H1 (cell line): ENCODE results near the gene ZDHHC11B. TPM values are rescaled to one million over a fixed set of nuclear protein-coding genes. Genes with fewer than 3 reads are reported as not detected.

Experiments
- CTCF ChIA-PET: fragments of 300-600 bp; sonication (Branson Sonifier 250); formaldehyde crosslinking; loops from one replicate; lab custom pipeline; 2021; ENCODE audit not compliant: partially characterized antibody; lab: Charles Lee
- POLR2A ChIA-PET: fragments of 300-600 bp; sonication (Branson Sonifier 250); formaldehyde crosslinking; loops from one replicate; lab custom pipeline; 2021; ENCODE audit warnings: inconsistent platforms; ENCODE audit not compliant: partially characterized antibody; lab: Charles Lee
- DNase-seq, 2 experiments: peaks; one replicate each; pipeline versions ENCODE4 v3.0.0 to v3.0.0-alpha.2; 2010 to 2022; ENCODE audit warnings: low spot score in 2 of 2, low read depth in 1 of 2, mixed read lengths in 1 of 2
- FAIRE-seq: peaks from 2 replicates; lab custom pipeline; 2011; peaks lifted over from hg19 to GRCh38; lab: Jason Lieb, UNC
- H2AFZ ChIP-seq: 2 replicates; pipeline ENCODE4 v1.8.1; 2012; ENCODE audit warnings: low read length, inconsistent platforms
- H2AK5ac ChIP-seq: 2 replicates; pipeline ENCODE4 v1.6.1; 2013; ENCODE audit warnings: low read depth, low read length
- H2BK120ac ChIP-seq: replicated peaks from 2 replicates; pipeline ENCODE3; 2013; ENCODE audit warnings: low read depth, low read length, inconsistent platforms
- H2BK12ac ChIP-seq: 2 replicates; pipeline ENCODE4 v1.6.1; 2013; ENCODE audit warnings: low read depth, low read length
- H2BK15ac ChIP-seq: 2 replicates; pipeline ENCODE4 v1.6.1; 2013; ENCODE audit warnings: low read length
- H2BK20ac ChIP-seq: 2 replicates; pipeline ENCODE4 v1.6.1; 2013; ENCODE audit warnings: low read length
- H2BK5ac ChIP-seq: 2 replicates; pipeline ENCODE4 v1.6.1; 2013; ENCODE audit warnings: low read depth, low read length
- H3K14ac ChIP-seq: 2 replicates; pipeline ENCODE4 v1.6.1; 2013; ENCODE audit warnings: inconsistent platforms; ENCODE audit not compliant: insufficient read length
- H3K18ac ChIP-seq: 2 replicates; pipeline ENCODE4 v1.6.1; 2013; ENCODE audit warnings: low read length; ENCODE audit errors: extremely low read depth
- H3K23ac ChIP-seq: 2 replicates; pipeline ENCODE4 v1.6.1; 2013; ENCODE audit warnings: inconsistent platforms; ENCODE audit not compliant: insufficient read length
- H3K23me2 ChIP-seq: 2 replicates; pipeline ENCODE4 v1.6.1; 2013; ENCODE audit warnings: low read depth, low read length
- H3K27ac ChIP-seq: 2 replicates; pipeline ENCODE4 v1.6.1; 2011; ENCODE audit warnings: low read depth, low read length, inconsistent platforms
- H3K27me3 ChIP-seq, 4 experiments: replicated peaks in 1 of 4; 1 replicate in 1 of 4; 2 replicates in 3 of 4; pipeline versions ENCODE4 v1.6.1 to v1.8.1; 2011 to 2013; ENCODE audit warnings: low read length in 3 of 4, mild to moderate bottlenecking in 3 of 4, inconsistent platforms in 2 of 4, mixed read lengths in 2 of 4, moderate library complexity in 1 of 4; ENCODE audit not compliant: control insufficient read depth in 3 of 4, insufficient read depth in 3 of 4; ENCODE audit errors: extremely low read depth in 1 of 4
- H3K36me3 ChIP-seq, 4 experiments: 2 replicates each; pipeline versions ENCODE4 v1.6.1 to v1.8.1; 2011 to 2013; ENCODE audit warnings: mild to moderate bottlenecking in 4 of 4, low read length in 3 of 4, moderate library complexity in 2 of 4, control low read depth in 1 of 4, inconsistent platforms in 1 of 4; ENCODE audit not compliant: insufficient read depth in 4 of 4, control insufficient read depth in 2 of 4
- H3K4ac ChIP-seq: replicated peaks from 2 replicates; pipeline ENCODE3; 2013; ENCODE audit warnings: low read length, low read depth, mixed read lengths, inconsistent platforms; ENCODE audit not compliant: insufficient read length
- H3K4me1 ChIP-seq, 4 experiments: replicated peaks in 1 of 4; 1 replicate in 1 of 4; 2 replicates in 3 of 4; pipeline versions ENCODE4 v1.6.1 to v1.8.1; 2011 to 2013; ENCODE audit warnings: low read length in 3 of 4, inconsistent platforms in 2 of 4, mixed read lengths in 1 of 4; ENCODE audit not compliant: insufficient read depth in 4 of 4, control insufficient read depth in 3 of 4
- H3K4me2 ChIP-seq, 2 experiments: 2 replicates each; pipeline versions ENCODE4 v1.6.1 to v1.8.1; 2011 to 2013; ENCODE audit warnings: low read depth in 2 of 2, low read length in 2 of 2, control low read depth in 1 of 2, inconsistent platforms in 1 of 2, mild to moderate bottlenecking in 1 of 2; ENCODE audit not compliant: insufficient read depth in 1 of 2
- H3K4me3 ChIP-seq, 4 experiments: fragments of 200-600, 300-600 bp in 1 of 4; sonication (generic), shearing (Covaris generic), sonication (Bioruptor Twin) in 1 of 4; 2 replicates each; pipeline versions ENCODE4 v1.5.1 to v1.8.1; 2011 to 2016; ENCODE audit warnings: low read length in 4 of 4, low read depth in 3 of 4, control low read depth in 2 of 4, inconsistent platforms in 2 of 4, mild to moderate bottlenecking in 2 of 4, mixed read lengths in 1 of 4, moderate library complexity in 1 of 4; ENCODE audit not compliant: insufficient read depth in 2 of 4; ENCODE audit errors: extremely low read depth in 1 of 4
- H3K56ac ChIP-seq: replicated peaks from 2 replicates; pipeline ENCODE3; 2013; ENCODE audit warnings: low read depth, mild to moderate bottlenecking, mixed read lengths, low read length, inconsistent platforms; ENCODE audit not compliant: insufficient read length
- H3K79me1 ChIP-seq: 2 replicates; pipeline ENCODE4 v1.6.1; 2013; ENCODE audit warnings: low read depth, low read length, control low read depth
- H3K79me2 ChIP-seq, 2 experiments: 2 replicates each; pipeline versions ENCODE4 v1.6.1 to v1.8.1; 2012 to 2013; ENCODE audit warnings: low read length in 2 of 2, mild to moderate bottlenecking in 2 of 2, inconsistent platforms in 1 of 2; ENCODE audit not compliant: insufficient read depth in 2 of 2, control insufficient read depth in 1 of 2
- H3K9ac ChIP-seq, 4 experiments: replicated peaks in 1 of 4; 1 replicate in 1 of 4; 2 replicates in 3 of 4; pipeline versions ENCODE4 v1.6.1 to v1.8.1; 2011 to 2013; ENCODE audit warnings: low read depth in 3 of 4, low read length in 3 of 4, control low read depth in 2 of 4, mild to moderate bottlenecking in 2 of 4, moderate library complexity in 2 of 4, inconsistent platforms in 1 of 4; ENCODE audit errors: extremely low read depth in 1 of 4
- H3K9me3 ChIP-seq, 2 experiments: 2 replicates each; pipeline versions ENCODE4 v1.6.1 to v1.8.1; 2012 to 2013; ENCODE audit warnings: mild to moderate bottlenecking in 2 of 2, moderate library complexity in 2 of 2, control low read depth in 1 of 2, inconsistent platforms in 1 of 2, low read depth in 1 of 2, low read length in 1 of 2, mixed read lengths in 1 of 2; ENCODE audit not compliant: insufficient read depth in 2 of 2
- H4K20me1 ChIP-seq, 2 experiments: replicated peaks in 1 of 2; 2 replicates each; pipeline versions ENCODE3 to v1.8.1; 2011 to 2013; ENCODE audit warnings: inconsistent platforms in 2 of 2, low read length in 2 of 2, mild to moderate bottlenecking in 1 of 2; ENCODE audit not compliant: insufficient read depth in 2 of 2, control insufficient read depth in 1 of 2
- H4K5ac ChIP-seq: 2 replicates; pipeline ENCODE4 v1.6.1; 2013; ENCODE audit warnings: low read length, low read depth, mixed read lengths, inconsistent platforms; ENCODE audit not compliant: insufficient read length
- H4K8ac ChIP-seq: 2 replicates; pipeline ENCODE4 v1.8.0; 2013; ENCODE audit warnings: mild to moderate bottlenecking, moderate library complexity, low read length, inconsistent platforms; ENCODE audit not compliant: insufficient read depth; ENCODE audit errors: extremely low read depth
- H4K91ac ChIP-seq: replicated peaks from 2 replicates; pipeline ENCODE3; 2013; ENCODE audit warnings: low read length, mixed read lengths, inconsistent platforms; ENCODE audit not compliant: insufficient read length
- BRCA1 ChIP-seq: IDR thresholded peaks from 2 replicates; pipeline ENCODE4 v1.6.1; 2012; ENCODE audit warnings: low read depth, low read length, improper control_type of control experiment
- CBX5 ChIP-seq: fragments of 300-800, 300-1000 bp; sonication (generic); IDR thresholded peaks from 2 replicates; pipeline ENCODE4 v1.7.1; 2016; ENCODE audit warnings: antibody characterized with exemption, low read length, low read depth
- CBX8 ChIP-seq: fragments of 300-800, 300-1000 bp; sonication (generic); IDR thresholded peaks from 2 replicates; pipeline ENCODE4 v1.7.1; 2016; ENCODE audit warnings: low read depth, low read length, borderline replicate concordance
- CREB1 ChIP-seq: IDR thresholded peaks from 2 replicates; pipeline ENCODE4 v1.6.1; 2012; ENCODE audit warnings: inconsistent platforms
- JUND ChIP-seq: IDR thresholded peaks from 2 replicates; pipeline ENCODE4 v1.6.1; 2011; ENCODE audit warnings: mild to moderate bottlenecking, improper control_type of control experiment, low read length
- KDM1A ChIP-seq: fragments of 200-600, 300-600 bp; sonication (generic); IDR thresholded peaks from 2 replicates; pipeline ENCODE4 v1.7.1; 2016; ENCODE audit warnings: mild to moderate bottlenecking, low read length, borderline replicate concordance
- MAX ChIP-seq: IDR thresholded peaks from 2 replicates; pipeline ENCODE4 v1.6.1; 2012; ENCODE audit warnings: inconsistent platforms
- NRF1 ChIP-seq: IDR thresholded peaks from 2 replicates; pipeline ENCODE4 v1.6.1; 2011; ENCODE audit warnings: mild to moderate bottlenecking, low read depth, low read length, improper control_type of control experiment
- RXRA ChIP-seq: IDR thresholded peaks from 2 replicates; pipeline ENCODE4 v1.6.1; 2011; ENCODE audit warnings: low read depth, mild to moderate bottlenecking, low read length, moderate library complexity; ENCODE audit not compliant: insufficient read depth
- SUZ12 ChIP-seq: fragments of 200-600 bp; sonication (generic); IDR thresholded peaks from 2 replicates; pipeline ENCODE4 v1.6.1; 2012; ENCODE audit warnings: mild to moderate bottlenecking, inconsistent platforms, low read length, moderate library complexity, mixed read lengths
- TAF1 ChIP-seq: IDR thresholded peaks from 2 replicates; pipeline ENCODE4 v1.6.1; 2011; ENCODE audit warnings: mild to moderate bottlenecking, low read depth, low read length
- ZNF274 ChIP-seq: IDR thresholded peaks from 2 replicates; pipeline ENCODE4 v1.7.0; 2012; ENCODE audit warnings: low read length, borderline replicate concordance; ENCODE audit errors: extremely low read depth
- WGBS, 2 experiments: shearing (Covaris generic) in 1 of 2; methylation state at CpG; one replicate each; pipeline versions ENCODE4 v1.1.6 to v1.1.7; 2013 to 2015; ENCODE audit warnings: low lambda C conversion rate in 2 of 2, mixed read lengths in 2 of 2, inconsistent platforms in 1 of 2, low coverage in 1 of 2, missing lambda C conversion rate in 1 of 2; ENCODE audit not compliant: insufficient replicate concordance in 2 of 2, insufficient coverage in 1 of 2, insufficient read length in 1 of 2; ENCODE audit errors: extremely low coverage in 1 of 2, missing lambda C conversion rate in 1 of 2; 5-methylcytosine and 5-hydroxymethylcytosine counted together
- polyA plus RNA-seq, 7 experiments: library from polyadenylated mRNA; depleted of rRNA in 3 of 7; stranded (reverse) in 5 of 7; unstranded in 2 of 7; fragments of >200 nt in 5 of 7; fragments of 200-250 nt in 2 of 7; gene quantifications; 1 replicate in 5 of 7; 2 replicates in 1 of 7; 4 replicates in 1 of 7; pipeline versions ENCODE4 v1.2.1 to v1.2.3, GENCODE V29; 2011 to 2013; ENCODE audit warnings: missing spikeins in 2 of 7, mixed read lengths in 2 of 7
- total RNA-seq: library from RNA; stranded (reverse); fragmentation: NEBNext Ultra II Directional; extraction: Animal tissue kit (Norgen Biotek cat#: 25700); gene quantifications from 2 replicates; pipeline ENCODE4 v1.2.1, GENCODE V29; 2021

The ZDHHC11B gene
- total and polyA plus RNA-seq, 2 of the 8 experiments (the other 6 are each of a cell fraction or from before 2014, with no cell fraction given) = 0.29 to 2.5 TPM

GRCh38 chr5:685262-686171, 99.0 kb downstream of the ZDHHC11B start:
- H3K4me2 ChIP-seq = no peak overlapping the region
- no peak overlapping the region for H3K4me3 ChIP-seq
- no peaks in the 10 kb centered on the region for H4K20me1 ChIP-seq
- H3K9ac ChIP-seq = no peak overlapping the region
- no peaks in the 10 kb centered on the region for H3K36me3 ChIP-seq
- DNase-seq = no peak
- no peak overlapping the region for H2AFZ ChIP-seq
- no peak overlapping the region for H3K23ac ChIP-seq
- H3K79me2 ChIP-seq = no peaks in the 10 kb centered on the region
- TF ChIP-seq CREB1 (no peak), SUZ12 (no peak), MAX (no peak), RXRA (no peak), TAF1 (no peak), CBX8 (no peak), BRCA1 (no peak), JUND (no peak), ZNF274 (no peak), NRF1 (no peak), CBX5 (no peak), KDM1A (no peak)
- no peak for FAIRE-seq
- H4K91ac ChIP-seq = no peak overlapping the region
- no peaks in the 10 kb centered on the region for H3K23me2 ChIP-seq
- POLR2A ChIA-PET = no interaction called here
- no peak overlapping the region for H2BK120ac ChIP-seq
- H3K9me3 ChIP-seq = no peaks in the 10 kb centered on the region
- H2BK5ac ChIP-seq = no peak overlapping the region
- H3K27me3 ChIP-seq = no peaks in the 10 kb centered on the region; a peak in 1 of 7 replicates
- no peaks in the 10 kb centered on the region for H3K79me1 ChIP-seq
- CTCF ChIA-PET = no interaction called here
- H2BK12ac ChIP-seq = no peak overlapping the region
- no peak overlapping the region for H4K8ac ChIP-seq
- no peak overlapping the region for H2AK5ac ChIP-seq
- no peak overlapping the region for H2BK15ac ChIP-seq
- no peak overlapping the region for H3K4ac ChIP-seq
- H2BK20ac ChIP-seq = no peak overlapping the region
- no peaks in the 10 kb centered on the region for H3K4me1 ChIP-seq
- no peak overlapping the region for H3K18ac ChIP-seq
- H3K56ac ChIP-seq = no peak overlapping the region
- no peak overlapping the region for H3K27ac ChIP-seq
- WGBS, 2 experiments = 86% methylated on average over 23 of the region's 24 CpGs; no CpG with 5 or more reads in 1 of the 2 experiments
- H4K5ac ChIP-seq = no peak overlapping the region
- H3K14ac ChIP-seq = no peak overlapping the region
